ENCODE measurements around the gene KCNAB1.

- TF ChIP-seq EZH2phosphoT487 (IDR thresholded peaks at IDR 0.05; ENCODE audit: borderline replicate concordance, low read depth, low read length) = no peak
- TF ChIP-seq, protein P1, sequence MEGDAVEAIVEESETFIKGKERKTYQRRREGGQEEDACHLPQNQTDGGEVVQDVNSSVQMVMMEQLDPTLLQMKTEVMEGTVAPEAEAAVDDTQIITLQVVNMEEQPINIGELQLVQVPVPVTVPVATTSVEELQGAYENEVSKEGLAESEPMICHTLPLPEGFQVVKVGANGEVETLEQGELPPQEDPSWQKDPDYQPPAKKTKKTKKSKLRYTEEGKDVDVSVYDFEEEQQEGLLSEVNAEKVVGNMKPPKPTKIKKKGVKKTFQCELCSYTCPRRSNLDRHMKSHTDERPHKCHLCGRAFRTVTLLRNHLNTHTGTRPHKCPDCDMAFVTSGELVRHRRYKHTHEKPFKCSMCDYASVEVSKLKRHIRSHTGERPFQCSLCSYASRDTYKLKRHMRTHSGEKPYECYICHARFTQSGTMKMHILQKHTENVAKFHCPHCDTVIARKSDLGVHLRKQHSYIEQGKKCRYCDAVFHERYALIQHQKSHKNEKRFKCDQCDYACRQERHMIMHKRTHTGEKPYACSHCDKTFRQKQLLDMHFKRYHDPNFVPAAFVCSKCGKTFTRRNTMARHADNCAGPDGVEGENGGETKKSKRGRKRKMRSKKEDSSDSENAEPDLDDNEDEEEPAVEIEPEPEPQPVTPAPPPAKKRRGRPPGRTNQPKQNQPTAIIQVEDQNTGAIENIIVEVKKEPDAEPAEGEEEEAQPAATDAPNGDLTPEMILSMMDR (conservative IDR thresholded peaks at IDR 0.05; ENCODE audit: low read length) = no peak
Observed at GRCh38 chr3:156176629-156177210, 56.3 kb downstream of the KCNAB1 start.

Data from OCI-LY7 (cell line).